ENCODE data around the gene CPNE7.

CPNE7 gene

GRCh38 chr16:89546781-89547180, 28.8 kb upstream of the CPNE7 start:
- no peak for DNase-seq (ENCODE audit: low read depth)
- H3K4me3 ChIP-seq (ENCODE audit: low read depth, low read length): no peak overlapping the region
- TF ChIP-seq CTCF (IDR thresholded peaks at IDR 0.05; ENCODE audit: low read depth, low read length): no peak
- TF ChIP-seq MAX (IDR thresholded peaks at IDR 0.05; ENCODE audit: low read depth, low read length): no peak
- no peak for TF ChIP-seq MYC (IDR thresholded peaks at IDR 0.05; ENCODE audit: low read depth, low read length)
- no peak for TF ChIP-seq POLR2A (IDR thresholded peaks at IDR 0.05; ENCODE audit: extremely low read depth, insufficient read length)

- H3K4me3 ChIP-seq (ENCODE audit: low read depth, low read length): no peak overlapping the region
- no peak for DNase-seq (ENCODE audit: low read depth)
- TF ChIP-seq MYC (IDR thresholded peaks at IDR 0.05; ENCODE audit: low read depth, low read length) (no peak), MAX (IDR thresholded peaks at IDR 0.05; ENCODE audit: low read depth, low read length) (no peak), CTCF (IDR thresholded peaks at IDR 0.05; ENCODE audit: low read depth, low read length) (no peak), POLR2A (IDR thresholded peaks at IDR 0.05; ENCODE audit: extremely low read depth, insufficient read length) (no peak)
Measured at GRCh38 chr16:89547291-89547690, 28.3 kb upstream of the CPNE7 start.

GRCh38 chr16:89547860-89548259, 27.7 kb upstream of the CPNE7 start:
- TF ChIP-seq CTCF (IDR thresholded peaks at IDR 0.05; ENCODE audit: low read depth, low read length) (no peak), POLR2A (IDR thresholded peaks at IDR 0.05; ENCODE audit: extremely low read depth, insufficient read length) (no peak), MYC (IDR thresholded peaks at IDR 0.05; ENCODE audit: low read depth, low read length) (no peak), MAX (IDR thresholded peaks at IDR 0.05; ENCODE audit: low read depth, low read length) (no peak)
- no peak for DNase-seq (ENCODE audit: low read depth)
- no peak overlapping the region for H3K4me3 ChIP-seq (ENCODE audit: low read depth, low read length)

GRCh38 chr16:89548344-89549006, 27.1 kb upstream of the CPNE7 start:
- TF ChIP-seq MYC (IDR thresholded peaks at IDR 0.05; ENCODE audit: low read depth, low read length): no peak
- TF ChIP-seq CTCF (IDR thresholded peaks at IDR 0.05; ENCODE audit: low read depth, low read length): no peak
- no peak for TF ChIP-seq MAX (IDR thresholded peaks at IDR 0.05; ENCODE audit: low read depth, low read length)
- no peak for TF ChIP-seq POLR2A (IDR thresholded peaks at IDR 0.05; ENCODE audit: extremely low read depth, insufficient read length)
- no peak for DNase-seq (ENCODE audit: low read depth)
- H3K4me3 ChIP-seq (ENCODE audit: low read depth, low read length): no peak overlapping the region

GRCh38 chr16:89549007-89549700, 26.4 kb upstream of the CPNE7 start:
- DNase-seq (ENCODE audit: low read depth): no peak
- no peak overlapping the region for H3K4me3 ChIP-seq (ENCODE audit: low read depth, low read length)
- no peak for TF ChIP-seq MAX (IDR thresholded peaks at IDR 0.05; ENCODE audit: low read depth, low read length)
- TF ChIP-seq CTCF (IDR thresholded peaks at IDR 0.05; ENCODE audit: low read depth, low read length): no peak
- TF ChIP-seq POLR2A (IDR thresholded peaks at IDR 0.05; ENCODE audit: extremely low read depth, insufficient read length): no peak
- TF ChIP-seq MYC (IDR thresholded peaks at IDR 0.05; ENCODE audit: low read depth, low read length): no peak
